Neuronal stem cell (in vitro differentiated cells): Measurements from ENCODE around the gene FAM25G.
"Not testable (repeated sequence)": the region's sequence is repeated elsewhere in the genome, so short reads cannot be mapped to it uniquely, and the experiment has no call there.

Experiments used
- DNase-seq: peaks from one replicate; pipeline ENCODE4 v3.0.0-alpha.2; 2013; ENCODE audit warnings: low spot score
- H2AFZ ChIP-seq: one replicate; pipeline ENCODE4 v1.6.1; 2013; ENCODE audit warnings: mild to moderate bottlenecking, low read length, inconsistent platforms
- H2AK5ac ChIP-seq: 2 replicates; pipeline ENCODE4 v1.6.1; 2013; ENCODE audit warnings: low read depth, mild to moderate bottlenecking, inconsistent platforms, low read length, moderate library complexity, mixed read lengths
- H2BK120ac ChIP-seq: 2 replicates; pipeline ENCODE4 v1.6.1; 2013; ENCODE audit warnings: low read depth, mild to moderate bottlenecking, inconsistent platforms, low read length, moderate library complexity, mixed read lengths
- H2BK12ac ChIP-seq: one replicate; pipeline ENCODE4 v1.6.1; 2013; ENCODE audit warnings: low read length, inconsistent platforms
- H2BK15ac ChIP-seq: 2 replicates; pipeline ENCODE4 v1.6.1; 2013; ENCODE audit warnings: mild to moderate bottlenecking, low read length, inconsistent platforms, mixed read lengths
- H2BK5ac ChIP-seq: one replicate; pipeline ENCODE4 v1.6.1; 2013; ENCODE audit warnings: inconsistent platforms, mild to moderate bottlenecking, low read length, moderate library complexity
- H3K14ac ChIP-seq: one replicate; pipeline ENCODE4 v1.6.1; 2013; ENCODE audit warnings: low read length, inconsistent platforms
- H3K18ac ChIP-seq: 2 replicates; pipeline ENCODE4 v1.6.1; 2013; ENCODE audit warnings: low read length, inconsistent platforms
- H3K23ac ChIP-seq: 2 replicates; pipeline ENCODE4 v1.6.1; 2013; ENCODE audit warnings: low read depth, mild to moderate bottlenecking, mixed read lengths, low read length, inconsistent platforms; ENCODE audit not compliant: poor library complexity
- H3K27ac ChIP-seq: replicated peaks from 3 replicates; pipeline ENCODE4 v1.5.1; 2013; ENCODE audit warnings: low read length, inconsistent platforms
- H3K27me3 ChIP-seq, 3 experiments: 2 replicates each; pipeline ENCODE4 v1.6.1; 2013; ENCODE audit warnings: low read length in 3 of 3, mild to moderate bottlenecking in 2 of 3, inconsistent platforms in 1 of 3, low read depth in 1 of 3, mixed read lengths in 1 of 3, moderate library complexity in 1 of 3; ENCODE audit not compliant: control insufficient read depth in 3 of 3, insufficient read depth in 3 of 3
- H3K36me3 ChIP-seq, 2 donors: replicated peaks in 1 of 2; 2 replicates each; pipeline ENCODE4 v1.6.1; 2013; ENCODE audit warnings: low read length in 2 of 2; ENCODE audit not compliant: control insufficient read depth in 2 of 2, insufficient read depth in 2 of 2
- H3K4ac ChIP-seq: 2 replicates; pipeline ENCODE4 v1.6.1; 2013; ENCODE audit warnings: inconsistent platforms, mild to moderate bottlenecking, low read length, moderate library complexity
- H3K4me1 ChIP-seq, 2 donors: 1 replicate in 1 of 2; 2 replicates in 1 of 2; pipeline ENCODE4 v1.6.1; 2013; ENCODE audit warnings: low read length in 2 of 2, low read depth in 1 of 2; ENCODE audit not compliant: control insufficient read depth in 2 of 2, insufficient read depth in 1 of 2
- H3K4me2 ChIP-seq: one replicate; pipeline ENCODE4 v1.6.1; 2013; ENCODE audit warnings: mild to moderate bottlenecking, low read length, inconsistent platforms; ENCODE audit not compliant: insufficient read depth, poor library complexity, severe bottlenecking
- H3K4me3 ChIP-seq, 2 donors: 2 replicates each; pipeline ENCODE4 v1.5.1; 2013; ENCODE audit warnings: low read length in 2 of 2, mild to moderate bottlenecking in 2 of 2, inconsistent platforms in 1 of 2, moderate library complexity in 1 of 2
- H3K79me1 ChIP-seq: one replicate; pipeline ENCODE4 v1.6.1; 2013; ENCODE audit warnings: low read depth, mild to moderate bottlenecking, inconsistent platforms, low read length, moderate library complexity
- H3K9ac ChIP-seq: one replicate; pipeline ENCODE4 v1.6.1; 2013; ENCODE audit warnings: mild to moderate bottlenecking, low read depth, low read length, inconsistent platforms; ENCODE audit not compliant: poor library complexity
- H3K9me3 ChIP-seq, 2 donors: replicated peaks in 1 of 2; 2 replicates each; pipeline versions ENCODE3 to v1.6.1; 2013; ENCODE audit warnings: low read length in 2 of 2, mild to moderate bottlenecking in 2 of 2, inconsistent platforms in 1 of 2, low read depth in 1 of 2, mixed read lengths in 1 of 2, moderate library complexity in 1 of 2; ENCODE audit not compliant: control insufficient read depth in 2 of 2, insufficient read depth in 1 of 2
- H4K8ac ChIP-seq: one replicate; pipeline ENCODE4 v1.6.1; 2013; ENCODE audit warnings: low read depth, mild to moderate bottlenecking, inconsistent platforms, low read length, moderate library complexity
- H4K91ac ChIP-seq: one replicate; pipeline ENCODE4 v1.6.1; 2013; ENCODE audit warnings: low read length, low read depth, mild to moderate bottlenecking, inconsistent platforms; ENCODE audit not compliant: poor library complexity
- WGBS, 2 donors: extraction: QIAGEN DNeasy Blood & Tissue Kit; methylation state at CpG; one replicate each; pipeline ENCODE4 v1.1.7; 2013; ENCODE audit warnings: missing lambda C conversion rate in 2 of 2, mixed read lengths in 1 of 2; ENCODE audit not compliant: insufficient read length in 2 of 2, insufficient replicate concordance in 1 of 2; ENCODE audit errors: extremely low coverage in 2 of 2; 5-methylcytosine and 5-hydroxymethylcytosine counted together

Gene FAM25G

DNA sequence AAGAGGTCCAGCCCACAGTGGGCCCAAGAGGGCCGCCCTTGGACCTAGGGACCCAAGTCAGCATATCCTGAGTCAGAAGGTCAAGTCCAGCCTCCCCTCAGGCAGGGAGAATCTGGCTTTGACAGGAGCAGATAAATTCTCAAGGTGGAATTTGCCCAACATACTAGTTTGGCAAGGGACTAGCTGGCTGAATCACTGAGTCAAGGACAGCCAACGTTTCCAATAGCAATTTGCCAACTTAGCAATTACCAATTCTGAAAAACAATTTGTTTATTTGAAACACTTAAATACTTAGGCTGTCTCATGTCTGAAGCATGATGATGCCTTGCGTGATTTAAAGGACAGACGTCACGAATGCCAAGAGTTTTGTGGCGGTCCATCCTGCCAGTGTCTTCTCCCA lies 2.7 kb upstream of the FAM25G start:
- not testable (repeated sequence) for H2BK5ac ChIP-seq, H2AK5ac ChIP-seq, H3K79me1 ChIP-seq, H3K18ac ChIP-seq, H3K27me3 ChIP-seq, H2BK120ac ChIP-seq, H3K27ac ChIP-seq, H3K14ac ChIP-seq, H3K23ac ChIP-seq, H3K4me2 ChIP-seq, H2AFZ ChIP-seq, H3K4me1 ChIP-seq, H3K9ac ChIP-seq, H3K4me3 ChIP-seq, H3K36me3 ChIP-seq, DNase-seq, H3K9me3 ChIP-seq, H4K91ac ChIP-seq, H2BK15ac ChIP-seq, H3K4ac ChIP-seq, H2BK12ac ChIP-seq, H4K8ac ChIP-seq
- no CpG with 5 or more reads among the region's 6 CpGs for WGBS, 2 donors

GRCh38 chr10:47489630-47490029 lies 1.9 kb downstream of the FAM25G start:
- H3K4me1 ChIP-seq, H3K79me1 ChIP-seq, H3K36me3 ChIP-seq, H3K27me3 ChIP-seq, H3K18ac ChIP-seq, H4K8ac ChIP-seq, H4K91ac ChIP-seq, H2BK15ac ChIP-seq, H3K9ac ChIP-seq, H2AFZ ChIP-seq, H3K23ac ChIP-seq, H2BK120ac ChIP-seq, H3K4ac ChIP-seq, H3K4me3 ChIP-seq, H3K14ac ChIP-seq, H3K4me2 ChIP-seq, H2BK5ac ChIP-seq, DNase-seq, H3K9me3 ChIP-seq, H2AK5ac ChIP-seq, H2BK12ac ChIP-seq, H3K27ac ChIP-seq: not testable (repeated sequence)
- no CpG with 5 or more reads among the region's 7 CpGs for WGBS, 2 donors

- not testable (repeated sequence) for H4K91ac ChIP-seq, DNase-seq, H3K14ac ChIP-seq, H3K9me3 ChIP-seq, H3K9ac ChIP-seq, H2BK5ac ChIP-seq, H3K27ac ChIP-seq, H2BK12ac ChIP-seq, H2AFZ ChIP-seq, H2BK120ac ChIP-seq, H3K4me3 ChIP-seq, H3K23ac ChIP-seq, H3K79me1 ChIP-seq, H3K27me3 ChIP-seq, H3K36me3 ChIP-seq, H3K4me2 ChIP-seq, H3K4ac ChIP-seq, H4K8ac ChIP-seq, H2BK15ac ChIP-seq, H3K18ac ChIP-seq, H2AK5ac ChIP-seq, H3K4me1 ChIP-seq
- no CpG with 5 or more reads among the region's 4 CpGs for WGBS, 2 donors
Observed at GRCh38 chr10:47485943-47486342, 5.6 kb downstream of the FAM25G start.

DNA sequence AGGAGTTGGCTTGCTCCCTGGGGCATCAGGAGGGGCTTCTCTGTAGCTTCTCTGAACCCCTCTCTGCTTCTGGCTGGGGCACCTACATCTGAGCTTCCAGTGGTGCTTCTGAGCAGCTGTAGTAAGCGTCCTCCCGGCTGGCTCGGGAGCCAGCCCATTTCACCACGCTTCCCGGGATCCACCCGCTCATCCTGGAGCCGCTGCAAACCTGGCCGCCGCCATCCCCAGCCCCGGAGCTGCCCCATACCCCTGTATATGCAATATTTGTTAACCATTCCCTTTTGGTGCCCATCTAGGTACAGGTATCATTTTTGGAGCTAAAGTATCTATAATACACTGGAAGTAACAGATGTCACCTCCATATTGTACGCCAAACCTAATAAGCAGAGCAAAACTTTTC lies 6.7 kb downstream of the FAM25G start:
- H3K36me3 ChIP-seq, DNase-seq, H3K9me3 ChIP-seq, H3K4ac ChIP-seq, H3K4me1 ChIP-seq, H2AK5ac ChIP-seq, H2BK120ac ChIP-seq, H2BK15ac ChIP-seq, H3K4me3 ChIP-seq, H3K23ac ChIP-seq, H2AFZ ChIP-seq, H4K91ac ChIP-seq, H3K27ac ChIP-seq, H3K4me2 ChIP-seq, H3K18ac ChIP-seq, H3K14ac ChIP-seq, H2BK5ac ChIP-seq, H3K27me3 ChIP-seq, H3K9ac ChIP-seq, H2BK12ac ChIP-seq, H4K8ac ChIP-seq, H3K79me1 ChIP-seq: not testable (repeated sequence)
- no CpG with 5 or more reads among the region's 11 CpGs for WGBS, 2 donors
